Gastroesophageal sphincter (tissue), 4 donors: ENCODE data around the gene BLVRA. TPM values are rescaled to one million over a fixed set of nuclear protein-coding genes. Genes with fewer than 3 reads are reported as not detected.
"Not testable (repeated sequence)": the region's sequence is repeated elsewhere in the genome, so short reads cannot be mapped to it uniquely, and the experiment has no call there.

ENCODE experiments used
- ATAC-seq: fragments of 150-250 bp; one replicate; pipeline ENCODE4 v1.9.1; 2016; ENCODE audit warnings: mild to moderate bottlenecking, moderate library complexity
- H3K27ac ChIP-seq, 4 donors: fragments of 200-600 bp; sonication (generic) in 3 of 4; 1 replicate in 3 of 4; 2 replicates in 1 of 4; pipeline ENCODE4 v1.5.1; 2016 to 2019
- H3K27me3 ChIP-seq: fragments of 200-600 bp; sonication (generic); one replicate; pipeline ENCODE4 v1.5.1; 2019
- H3K36me3 ChIP-seq, 2 donors: fragments of 200-600 bp; sonication (generic); one replicate each; pipeline ENCODE4 v1.5.1; 2019; ENCODE audit warnings: control low read depth in 1 of 2
- H3K4me1 ChIP-seq, 3 donors: fragments of 200-600 bp; sonication (generic); 1 replicate in 2 of 3; 2 replicates in 1 of 3; pipeline ENCODE4 v1.5.1; 2016 to 2019; ENCODE audit warnings: control low read depth in 2 of 3
- H3K4me3 ChIP-seq, 2 donors: fragments of 200-600 bp; sonication (generic); one replicate each; pipeline ENCODE4 v1.5.1; 2019; ENCODE audit warnings: mild to moderate bottlenecking in 1 of 2, moderate library complexity in 1 of 2
- H3K9me3 ChIP-seq, 3 donors: fragments of 200-600 bp; sonication (generic); one replicate each; pipeline ENCODE4 v1.5.1; 2017 to 2019; ENCODE audit warnings: control low read depth in 2 of 3
- CTCF ChIP-seq, 4 experiments: fragments of 200-600 bp in 2 of 4; fragments of 450-650 bp in 2 of 4; sonication (generic) in 1 of 4; IDR thresholded peaks; one replicate each; pipeline ENCODE4 v1.5.1; 2017 to 2019; ENCODE audit warnings: antibody characterized with exemption in 4 of 4, mild to moderate bottlenecking in 2 of 4, moderate library complexity in 2 of 4
- EP300 ChIP-seq: sonication (generic); formaldehyde crosslinking; IDR thresholded peaks from one replicate; pipeline ENCODE4 v1.6.1; 2017; ENCODE audit warnings: antibody characterized with exemption, mild to moderate bottlenecking
- POLR2A ChIP-seq, 2 donors: fragments of 450-650 bp; IDR thresholded peaks; one replicate each; pipeline ENCODE4 v1.6.1; 2017; ENCODE audit warnings: antibody characterized with exemption in 2 of 2, mild to moderate bottlenecking in 2 of 2, moderate library complexity in 1 of 2
- POLR2AphosphoS5 ChIP-seq: sonication (generic); formaldehyde crosslinking; IDR thresholded peaks from one replicate; pipeline ENCODE4 v1.6.1; 2017; ENCODE audit warnings: antibody characterized with exemption
- WGBS, 2 donors: methylation state at CpG; one replicate each; pipeline ENCODE4 v1.1.5; 2018; ENCODE audit warnings: low coverage in 1 of 2; 5-methylcytosine and 5-hydroxymethylcytosine counted together
- total RNA-seq, 4 donors: library from RNA; depleted of rRNA; stranded (reverse); fragments of >200 nt; gene quantifications; one replicate each; pipeline ENCODE4 v1.1.0, GENCODE V29; 2016

Gene BLVRA
- total RNA-seq, 4 donors from 2014 or later: 65.6 to 113 (median 92.6) TPM

GRCh38 chr7:43824963-43825362 is 66.5 kb downstream of the BLVRA start:
- no peak overlapping the region for H3K27ac ChIP-seq
- TF ChIP-seq POLR2AphosphoS5 (no peak), CTCF (IDR thresholded peaks at IDR 0.05) (no peak), POLR2A (IDR thresholded peaks at IDR 0.05) (no peak), EP300 (no peak)
- H3K4me1 ChIP-seq: no peaks in the 10 kb centered on the region
- H3K9me3 ChIP-seq: no peaks in the 10 kb centered on the region
- H3K36me3 ChIP-seq: no peaks in the 10 kb centered on the region
- ATAC-seq: no peak
- WGBS, 2 donors: 22 to 47% methylated on average over 1 of the region's 1 CpG
- peaks cover 11% of the 10 kb centered on the region for H3K27me3 ChIP-seq
- H3K4me3 ChIP-seq: no peak overlapping the region

DNA sequence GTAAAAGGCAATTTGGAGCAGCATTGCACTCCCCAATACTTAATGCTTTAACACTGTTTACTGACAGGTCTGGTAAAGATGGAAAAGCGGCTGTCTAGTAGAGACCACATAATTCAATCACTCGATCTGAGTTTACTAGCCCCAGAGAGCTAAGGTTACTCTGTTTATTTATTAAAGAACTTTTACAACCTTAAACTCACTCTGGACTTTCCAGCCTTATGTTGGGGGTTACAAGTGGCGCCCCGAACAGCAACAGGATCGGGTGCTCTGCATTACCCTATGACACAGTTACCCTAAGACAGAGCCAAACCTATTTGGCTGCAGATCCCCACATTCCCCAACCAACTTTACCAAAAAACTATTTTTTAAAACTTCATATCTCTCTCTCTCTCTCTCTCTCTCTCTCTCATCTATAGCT is 66.9 kb downstream of the BLVRA start:
- no peak for ATAC-seq
- no peaks in the 10 kb centered on the region for H3K36me3 ChIP-seq
- H3K9me3 ChIP-seq: no peaks in the 10 kb centered on the region
- H3K27me3 ChIP-seq: peaks cover 11% of the 10 kb centered on the region
- H3K27ac ChIP-seq: no peak overlapping the region
- no peaks in the 10 kb centered on the region for H3K4me1 ChIP-seq
- TF ChIP-seq EP300 (no peak), POLR2AphosphoS5 (no peak), POLR2A (IDR thresholded peaks at IDR 0.05) (no peak), CTCF (IDR thresholded peaks at IDR 0.05) (no peak)
- 66 to 84% methylated on average over 3 to 5 of the region's 5 CpGs for WGBS, 2 donors
- H3K4me3 ChIP-seq: no peak overlapping the region

DNA sequence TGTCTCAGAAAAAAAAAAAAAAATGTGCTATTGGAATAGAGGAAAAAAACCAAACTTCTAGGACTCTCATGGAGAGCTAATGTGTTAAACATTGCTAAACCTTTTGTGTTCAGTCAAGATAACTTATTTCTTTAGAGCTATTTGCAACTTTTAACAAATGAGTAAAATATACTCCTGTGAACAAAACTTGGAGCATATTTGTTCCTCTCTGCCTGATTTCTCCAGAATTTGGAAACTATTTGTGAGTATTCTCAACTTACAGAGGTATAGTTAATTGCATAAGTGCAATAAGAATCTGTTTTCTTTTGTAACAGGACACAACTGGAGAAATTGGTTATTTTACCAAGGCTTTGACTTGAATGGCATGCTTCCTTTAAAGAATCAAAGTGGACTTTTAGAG is 72.4 kb downstream of the BLVRA start:
- H3K4me1 ChIP-seq, H3K27ac ChIP-seq, H3K9me3 ChIP-seq, H3K36me3 ChIP-seq, ATAC-seq, H3K4me3 ChIP-seq: not testable (repeated sequence)
- H3K27me3 ChIP-seq: peaks cover 11% of the 10 kb centered on the region

- no peak for ATAC-seq
- H3K27me3 ChIP-seq: no peaks in the 10 kb centered on the region
- no peak overlapping the region for H3K27ac ChIP-seq
- TF ChIP-seq EP300: no peak
- TF ChIP-seq POLR2AphosphoS5: no peak
- TF ChIP-seq CTCF (IDR thresholded peaks at IDR 0.05): no peak
- no peak for TF ChIP-seq POLR2A (IDR thresholded peaks at IDR 0.05)
- H3K4me1 ChIP-seq: peaks cover 0 to 13% (median 0%) of the 10 kb centered on the region in 3 donors
- 65 to 70% methylated on average over 7 to 8 of the region's 8 CpGs for WGBS, 2 donors
- peak overlapping the region in 1 of 2 donors; percentile 16 for H3K4me3 ChIP-seq
- H3K36me3 ChIP-seq: no peaks in the 10 kb centered on the region
- H3K9me3 ChIP-seq: no peaks in the 10 kb centered on the region
These were observed 76.2 kb downstream of the BLVRA start for GRCh38 chr7:43834463-43835251.

- peak overlapping the region in 1 of 2 donors; percentile 33 for H3K4me3 ChIP-seq
- no peaks in the 10 kb centered on the region for H3K27me3 ChIP-seq
- TF ChIP-seq POLR2A (IDR thresholded peaks at IDR 0.05) (no peak), CTCF (IDR thresholded peaks at IDR 0.05) (no peak), POLR2AphosphoS5 (no peak), EP300 (no peak)
- no peaks in the 10 kb centered on the region for H3K36me3 ChIP-seq
- no peaks in the 10 kb centered on the region for H3K9me3 ChIP-seq
- 40 to 88% methylated on average over 4 to 7 of the region's 9 CpGs for WGBS, 2 donors
- H3K4me1 ChIP-seq: peaks cover 0 to 13% (median 0%) of the 10 kb centered on the region in 3 donors
- no peak for ATAC-seq
- H3K27ac ChIP-seq: peak overlapping the region in 2 of 4 donors; percentile 53 to 66
These were observed 79.8 kb downstream of the BLVRA start for GRCh38 chr7:43838201-43838658.
